HepG2 (cell line): Measurements from ENCODE around the gene TMEM238.
A peak's percentile ranks its signal among the peaks of the same experiment; 100 is the strongest.

ENCODE experiments used
- EZH2 ChIP-seq: conservative IDR thresholded peaks from 2 replicates; pipeline ENCODE4 v1.6.1; 2012; ENCODE audit warnings: mild to moderate bottlenecking, low read depth, low read length, moderate library complexity
- JUND ChIP-seq: sonication (generic); formaldehyde crosslinking; IDR thresholded peaks from 2 replicates; pipeline ENCODE4 v1.8.0; 2022; ENCODE audit warnings: mild to moderate bottlenecking, missing genetic modification reagents
- MAF1 ChIP-seq: sonication (generic); formaldehyde crosslinking; IDR thresholded peaks from 2 replicates; pipeline ENCODE4 v1.5.0; 2020; ENCODE audit warnings: missing genetic modification reagents, borderline replicate concordance
- NFE2L2 ChIP-seq: fragments of 150-350 bp; IDR thresholded peaks from 2 replicates; pipeline ENCODE4 v1.6.1; 2014; ENCODE audit warnings: low read length
- NR2F1 ChIP-seq, 2 experiments: fragments of 450-650 bp in 1 of 2; formaldehyde crosslinking in 1 of 2; IDR thresholded peaks; 2 replicates each; pipeline versions ENCODE4 v1.5.0 to v1.6.1; 2016 to 2020; ENCODE audit warnings: mild to moderate bottlenecking in 1 of 2, missing compliant biosample characterization in 1 of 2, missing genetic modification reagents in 1 of 2, moderate library complexity in 1 of 2
- TEAD2 ChIP-seq: sonication (generic); formaldehyde crosslinking; IDR thresholded peaks from 2 replicates; pipeline ENCODE4 v1.9.0; 2021; ENCODE audit warnings: missing genetic modification reagents
- ZNF569 ChIP-seq: sonication (generic); formaldehyde crosslinking; IDR thresholded peaks from 2 replicates; pipeline ENCODE4 v1.5.0; 2020; ENCODE audit warnings: mild to moderate bottlenecking, missing genetic modification reagents, moderate library complexity, borderline replicate concordance
- TF ChIP-seq, protein P1 (sequence below): sonication (generic); formaldehyde crosslinking; IDR thresholded peaks from 2 replicates; pipeline ENCODE4 v1.5.0; 2020; ENCODE audit warnings: mild to moderate bottlenecking, missing genetic modification reagents, moderate library complexity

DNA sequence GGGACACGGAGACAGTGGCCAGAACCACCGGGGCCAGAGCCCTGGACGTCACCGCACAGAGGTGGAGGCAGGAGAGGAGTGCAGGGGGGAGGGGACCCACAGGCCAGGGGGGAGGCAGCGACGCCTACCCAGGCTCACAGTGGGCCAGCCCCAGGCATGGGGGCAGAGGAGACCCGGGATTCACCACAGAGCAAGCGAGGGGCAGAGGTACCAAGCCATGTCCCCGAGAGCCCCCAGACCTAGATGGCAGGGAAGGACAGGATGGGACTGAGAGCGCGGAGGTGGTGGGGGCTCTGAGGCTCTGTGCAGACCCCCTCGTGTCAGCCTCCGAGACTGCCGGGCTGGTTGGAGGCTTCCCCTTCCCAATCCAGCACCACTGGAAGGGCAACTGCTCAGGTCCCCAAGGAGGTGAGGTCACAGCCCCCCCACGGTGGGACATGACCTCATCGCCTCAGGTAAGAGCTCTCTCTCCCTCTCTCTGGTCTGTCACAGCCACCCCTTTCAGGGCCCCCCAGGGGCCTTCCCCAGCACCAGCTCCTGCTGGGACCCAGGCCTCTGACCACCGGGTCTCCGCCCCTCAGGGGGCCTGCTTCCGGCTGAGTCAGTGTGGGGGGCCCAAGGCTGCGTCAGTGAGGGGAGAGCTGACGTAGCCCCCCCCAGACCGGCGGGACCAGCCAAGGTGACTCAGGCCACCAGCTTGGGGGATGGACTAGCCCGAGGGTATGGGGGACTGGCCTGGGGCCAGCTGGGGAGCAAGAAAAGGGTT, 11.6 kb downstream of the TMEM238 start:
- TF ChIP-seq NFE2L2 (no peak), JUND (CRISPR knock-in tag) (no peak), TEAD2 (CRISPR knock-in tag) (no peak), ZNF569 (CRISPR knock-in tag) (no peak), EZH2 (no peak), NR2F1 (CRISPR knock-in tag; IDR thresholded peaks at IDR 0.05) (0 out of 4 replicates have a peak, but pooled peaks of 1 of the 2 experiments have one; percentile 24), MAF1 (CRISPR knock-in tag) (no peak)
- TF ChIP-seq, protein P1, sequence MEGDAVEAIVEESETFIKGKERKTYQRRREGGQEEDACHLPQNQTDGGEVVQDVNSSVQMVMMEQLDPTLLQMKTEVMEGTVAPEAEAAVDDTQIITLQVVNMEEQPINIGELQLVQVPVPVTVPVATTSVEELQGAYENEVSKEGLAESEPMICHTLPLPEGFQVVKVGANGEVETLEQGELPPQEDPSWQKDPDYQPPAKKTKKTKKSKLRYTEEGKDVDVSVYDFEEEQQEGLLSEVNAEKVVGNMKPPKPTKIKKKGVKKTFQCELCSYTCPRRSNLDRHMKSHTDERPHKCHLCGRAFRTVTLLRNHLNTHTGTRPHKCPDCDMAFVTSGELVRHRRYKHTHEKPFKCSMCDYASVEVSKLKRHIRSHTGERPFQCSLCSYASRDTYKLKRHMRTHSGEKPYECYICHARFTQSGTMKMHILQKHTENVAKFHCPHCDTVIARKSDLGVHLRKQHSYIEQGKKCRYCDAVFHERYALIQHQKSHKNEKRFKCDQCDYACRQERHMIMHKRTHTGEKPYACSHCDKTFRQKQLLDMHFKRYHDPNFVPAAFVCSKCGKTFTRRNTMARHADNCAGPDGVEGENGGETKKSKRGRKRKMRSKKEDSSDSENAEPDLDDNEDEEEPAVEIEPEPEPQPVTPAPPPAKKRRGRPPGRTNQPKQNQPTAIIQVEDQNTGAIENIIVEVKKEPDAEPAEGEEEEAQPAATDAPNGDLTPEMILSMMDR (CRISPR knock-in tag), result no peak
